BJ (cell line): ENCODE results near the gene TACC2. TPM values are rescaled to one million over a fixed set of nuclear protein-coding genes. Genes with fewer than 3 reads are reported as not detected.
A peak's percentile ranks its signal among the peaks of the same experiment; 100 is the strongest.

Source experiments
- CTCF ChIA-PET: fragments of 350-600 bp; formaldehyde crosslinking; extraction: SDS; loops from one replicate; lab custom pipeline; 2021; ENCODE audit warnings: antibody characterized with exemption, inconsistent platforms; lab: Yijun Ruan, JAX
- POLR2A ChIA-PET: fragments of 300-600 bp; sonication (Branson Sonifier 250); formaldehyde crosslinking; extraction: SDS; loops from one replicate; lab custom pipeline; 2021; ENCODE audit warnings: antibody characterized with exemption; lab: Charles Lee
- DNase-seq: peaks from one replicate; pipeline ENCODE4 v3.0.0-alpha.2; 2011; ENCODE audit warnings: low read depth
- H3K27me3 ChIP-seq: 2 replicates; pipeline ENCODE4 v1.6.0; 2011; ENCODE audit warnings: low read length; ENCODE audit not compliant: control insufficient read depth, insufficient read depth
- H3K36me3 ChIP-seq: 2 replicates; pipeline ENCODE4 v1.5.1; 2011; ENCODE audit warnings: low read length; ENCODE audit not compliant: control insufficient read depth, insufficient read depth
- H3K4me3 ChIP-seq: 2 replicates; pipeline ENCODE4 v1.5.1; 2011; ENCODE audit warnings: low read depth, mild to moderate bottlenecking, control low read depth, low read length
- CTCF ChIP-seq: IDR thresholded peaks from 2 replicates; pipeline ENCODE4 v1.5.1; 2011; ENCODE audit warnings: low read depth, mild to moderate bottlenecking, control low read depth, inconsistent platforms, low read length, moderate library complexity; ENCODE audit not compliant: insufficient read depth
- polyA minus RNA-seq: library from RNA; depleted of rRNA, polyadenylated mRNA; stranded (reverse); fragments of >200 nt; gene quantifications from 2 replicates; pipeline ENCODE4 v1.2.3, GENCODE V29; 2011; rRNA and poly(A)+ RNA removed
- polyA plus RNA-seq: library from polyadenylated mRNA; depleted of rRNA; stranded (reverse); fragments of >200 nt; gene quantifications from 2 replicates; pipeline ENCODE4 v1.2.3, GENCODE V29; 2011; rRNA removed

The TACC2 gene
- polyA plus RNA-seq (7.0 and 10.4 TPM in 2 replicates), polyA minus RNA-seq (6.6 and 11.9 TPM in 2 replicates)

- DNase-seq, result no peak
- Histone ChIP-seq H3K36me3 (no peaks in the 10 kb centered on the region), H3K27me3 (no peaks in the 10 kb centered on the region), H3K4me3 (no peak within 1 kb of the TSS)
- POLR2A ChIA-PET, result no interaction called here
- CTCF ChIA-PET, result no interaction called here
- TF ChIP-seq CTCF, result no peak
Measured at GRCh38 chr10:121988361-121989324, at the start of gene TACC2. TSS of gene TACC2 (plus strand) at chr10:121989163. CDS start at chr10:122021982, 32,819 bp downstream.

GRCh38 chr10:121941532-121941931, 47.4 kb upstream of the TACC2 start:
- CTCF ChIA-PET, result no interaction called here
- no peak overlapping the region for H3K4me3 ChIP-seq
- no peak for DNase-seq
- H3K36me3 ChIP-seq, result no peaks in the 10 kb centered on the region
- H3K27me3 ChIP-seq, result no peaks in the 10 kb centered on the region
- no peak for TF ChIP-seq CTCF
- POLR2A ChIA-PET, result no interaction called here

- Histone ChIP-seq H3K4me3 (no peak overlapping the region), H3K27me3 (no peaks in the 10 kb centered on the region), H3K36me3 (no peaks in the 10 kb centered on the region)
- TF ChIP-seq CTCF, result no peak
- POLR2A ChIA-PET, result no interaction called here
- CTCF ChIA-PET, result no interaction called here
- peak; percentile 69 for DNase-seq
Measured at GRCh38 chr10:121942749-121943416, 46.1 kb upstream of the TACC2 start.

- Histone ChIP-seq H3K4me3 (no peak overlapping the region), H3K36me3 (peaks cover 1% of the 10 kb centered on the region; the same call in 1 of the 2 replicates), H3K27me3 (no peaks in the 10 kb centered on the region)
- no peak for TF ChIP-seq CTCF
- CTCF ChIA-PET, result interaction anchor here (1.2 kb wide), 1 partner anchor 104 kb away, joined by 5 read pairs; no protein-coding TSS in a partner anchor
- no peak for DNase-seq
- POLR2A ChIA-PET, result no interaction called here
Measured at GRCh38 chr10:121947343-121948330, 41.3 kb upstream of the TACC2 start.
